ENCODE data around the gene COL23A1.

COL23A1 gene

GRCh38 chr5:178430186-178431062 lies 159.8 kb downstream of the COL23A1 start:
- in situ Hi-C loops (cut with MboI; ENCODE audit: low pct_unique_long_range_greater_than_20kb, low sequenced_read_pairs, unreplicated experiment) = no loop called here
- no peak for TF ChIP-seq CTCF (IDR thresholded peaks at IDR 0.05; ENCODE audit: extremely low read depth, insufficient read depth, missing control alignments)
- no peak for DNase-seq (ENCODE audit: low spot score)

DNA sequence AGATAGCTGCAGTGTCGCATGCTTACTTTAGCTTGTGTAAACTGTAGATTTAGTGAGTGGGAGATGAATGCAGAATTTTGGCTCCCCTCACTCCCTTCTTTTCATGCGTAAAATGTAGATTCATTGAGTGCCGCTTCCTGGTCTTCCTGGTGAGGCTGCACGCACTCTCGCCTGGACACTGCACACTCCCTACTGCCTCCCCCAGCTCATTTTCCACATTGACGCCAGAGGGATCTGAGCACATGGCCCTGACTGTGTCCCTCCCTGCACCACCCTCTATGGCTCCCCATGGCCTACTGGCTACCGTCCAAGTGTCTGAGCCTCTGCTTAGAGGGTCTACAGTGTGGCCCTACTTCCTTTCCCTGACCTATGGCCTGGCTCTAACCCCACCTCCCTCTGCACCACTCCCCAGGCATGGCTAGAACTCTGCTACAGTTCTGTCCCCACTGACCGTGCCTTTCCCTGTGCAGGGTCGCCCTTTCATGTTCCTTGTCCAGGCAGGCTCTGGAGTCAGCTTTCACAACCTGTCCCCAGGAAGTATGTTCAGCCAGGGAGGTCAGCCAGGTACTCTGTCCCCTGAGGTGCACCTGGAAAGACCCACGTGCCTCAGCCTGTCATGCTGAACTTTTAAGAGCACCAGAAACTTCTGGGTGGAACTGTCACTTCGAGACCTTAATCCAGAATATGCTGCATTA lies 160.6 kb downstream of the COL23A1 start:
- in situ Hi-C loops (cut with MboI; ENCODE audit: low pct_unique_long_range_greater_than_20kb, low sequenced_read_pairs, unreplicated experiment) = no loop called here
- no peak for DNase-seq (ENCODE audit: low spot score)

DNA sequence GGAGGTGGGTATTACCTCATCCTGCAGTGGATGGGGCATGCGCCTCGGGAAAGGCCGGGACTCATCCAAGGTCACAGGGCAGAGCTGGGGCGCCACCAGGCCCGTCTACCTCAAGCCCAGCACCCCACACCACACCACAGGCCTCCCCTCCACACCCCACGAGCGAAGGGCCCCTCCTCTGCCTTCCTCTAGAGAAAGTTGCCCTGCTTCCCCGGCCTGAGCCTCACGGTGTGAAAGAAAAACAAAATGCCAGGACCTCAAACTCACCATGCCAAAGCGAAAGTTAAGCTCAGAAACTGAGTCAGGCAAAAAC lies 161.1 kb downstream of the COL23A1 start:
- in situ Hi-C loops (cut with MboI; ENCODE audit: low pct_unique_long_range_greater_than_20kb, low sequenced_read_pairs, unreplicated experiment) = no loop called here
- no peak for TF ChIP-seq CTCF (IDR thresholded peaks at IDR 0.05; ENCODE audit: extremely low read depth, insufficient read depth, missing control alignments)
- no peak for DNase-seq (ENCODE audit: low spot score)

More for the DNA sequence above, 160.6 kb downstream of the COL23A1 start:
- TF ChIP-seq CTCF (IDR thresholded peaks at IDR 0.05; ENCODE audit: extremely low read depth, insufficient read depth, missing control alignments) = no peak

- no peak for DNase-seq (ENCODE audit: low spot score)
- in situ Hi-C loops (cut with MboI; ENCODE audit: low pct_unique_long_range_greater_than_20kb, low sequenced_read_pairs, unreplicated experiment) = no loop called here
- TF ChIP-seq CTCF (IDR thresholded peaks at IDR 0.05; ENCODE audit: extremely low read depth, insufficient read depth, missing control alignments) = no peak
Measured at GRCh38 chr5:178428341-178429155, 161.6 kb downstream of the COL23A1 start.

- DNase-seq (ENCODE audit: low spot score) = no peak
- TF ChIP-seq CTCF (IDR thresholded peaks at IDR 0.05; ENCODE audit: extremely low read depth, insufficient read depth, missing control alignments) = no peak
- in situ Hi-C loops (cut with MboI; ENCODE audit: low pct_unique_long_range_greater_than_20kb, low sequenced_read_pairs, unreplicated experiment) = no loop called here
Measured at GRCh38 chr5:178427576-178428197, 162.5 kb downstream of the COL23A1 start.

Data from GM13977 (cell line).